T-cell (primary cell): ENCODE measurements around the gene PFKFB3. TPM values are rescaled to one million over a fixed set of nuclear protein-coding genes. Genes with fewer than 3 reads are reported as not detected.
"Not testable (repeated sequence)": the region's sequence is repeated elsewhere in the genome, so short reads cannot be mapped to it uniquely, and the experiment has no call there.

ENCODE experiments used
- ATAC-seq, 4 experiments: fragments of 200-7000 bp in 3 of 4; fragments of 150-1000 bp in 1 of 4; cut with Tn5 transposase; replicated peaks in 1 of 4; 1 replicate in 3 of 4; 2 replicates in 1 of 4; pipeline ENCODE4 v1.10.0; 2021; ENCODE audit warnings: moderate library complexity in 3 of 4, mild to moderate bottlenecking in 2 of 4, moderate number of reproducible peaks in 1 of 4
- CTCF ChIA-PET, 2 donors: fragments of 300-600 bp; sonication (Branson Sonifier 250); formaldehyde crosslinking; loops; one replicate each; lab custom pipeline; 2022; ENCODE audit warnings: antibody characterized with exemption in 2 of 2; lab: Charles Lee
- POLR2A ChIA-PET, 2 donors: fragments of 300-600 bp; sonication (Branson Sonifier 250); formaldehyde crosslinking; loops; one replicate each; lab custom pipeline; 2022; ENCODE audit warnings: antibody characterized with exemption in 2 of 2; lab: Charles Lee
- DNase-seq, 35 experiments: peaks; one replicate each; pipeline versions ENCODE4 v3.0.0 to v3.0.0-alpha.2; 2013 to 2023
- H3K27ac ChIP-seq: one replicate; pipeline ENCODE4 v1.5.1; 2013; ENCODE audit warnings: low read length
- H3K27me3 ChIP-seq, 2 experiments: replicated peaks in 1 of 2; 1 replicate in 1 of 2; 2 replicates in 1 of 2; pipeline versions ENCODE4 v1.6.1 to v1.7.0; 2013; ENCODE audit warnings: low read length in 1 of 2, mixed read lengths in 1 of 2; ENCODE audit not compliant: control insufficient read depth in 2 of 2, insufficient read depth in 2 of 2; ENCODE audit errors: extremely low read depth in 1 of 2
- H3K36me3 ChIP-seq, 2 donors: 1 replicate in 1 of 2; 2 replicates in 1 of 2; pipeline versions ENCODE4 v1.6.1 to v1.7.0; 2013; ENCODE audit warnings: low read length in 1 of 2; ENCODE audit not compliant: control insufficient read depth in 2 of 2, insufficient read depth in 1 of 2; ENCODE audit errors: extremely low read depth in 1 of 2
- H3K4me1 ChIP-seq, 2 experiments: 1 replicate in 1 of 2; 2 replicates in 1 of 2; pipeline versions ENCODE4 v1.6.1 to v1.7.0; 2013; ENCODE audit warnings: low read length in 2 of 2, mixed read lengths in 1 of 2; ENCODE audit not compliant: insufficient read depth in 2 of 2, control insufficient read depth in 1 of 2; ENCODE audit errors: extremely low read depth in 1 of 2
- H3K4me3 ChIP-seq, 2 donors: 1 replicate in 1 of 2; 2 replicates in 1 of 2; pipeline versions ENCODE4 v1.5.1 to v1.7.0; 2013; ENCODE audit warnings: mild to moderate bottlenecking in 2 of 2, low read length in 1 of 2, moderate library complexity in 1 of 2; ENCODE audit not compliant: control insufficient read depth in 1 of 2; ENCODE audit errors: extremely low read depth in 1 of 2
- H3K9me3 ChIP-seq: 2 replicates; pipeline ENCODE4 v1.7.0; 2013
- H3K27ac Mint-ChIP-seq, 2 donors: one replicate each; pipeline ENCODE4 v1.8.0; 2020 to 2021; ENCODE audit warnings: mild to moderate bottlenecking in 2 of 2, mixed read lengths in 2 of 2
- H3K27me3 Mint-ChIP-seq, 2 donors: one replicate each; pipeline ENCODE4 v1.8.0; 2021 to 2022; ENCODE audit warnings: mixed read lengths in 2 of 2
- H3K36me3 Mint-ChIP-seq: one replicate; pipeline ENCODE4 v1.8.0; 2021; ENCODE audit warnings: mixed read lengths
- H3K4me1 Mint-ChIP-seq, 3 donors: one replicate each; pipeline ENCODE4 v1.8.0; 2020 to 2022; ENCODE audit warnings: mixed read lengths in 3 of 3, mild to moderate bottlenecking in 1 of 3
- H3K4me3 Mint-ChIP-seq, 3 donors: one replicate each; pipeline ENCODE4 v1.8.0; 2020 to 2022; ENCODE audit warnings: mild to moderate bottlenecking in 3 of 3, mixed read lengths in 3 of 3, moderate library complexity in 3 of 3
- H3K9me3 Mint-ChIP-seq, 3 donors: one replicate each; pipeline ENCODE4 v1.8.0; 2020 to 2022; ENCODE audit warnings: mixed read lengths in 3 of 3
- WGBS: methylation state at CpG from one replicate; pipeline ENCODE4 v1.1.5; 2013; ENCODE audit warnings: missing lambda C conversion rate; ENCODE audit not compliant: insufficient coverage; 5-methylcytosine and 5-hydroxymethylcytosine counted together
- total RNA-seq, 35 experiments: library from RNA in 6 of 35; stranded (reverse) in 6 of 35; fragments of 120-200 nt in 1 of 35; gene quantifications; one replicate each; pipeline versions ENCODE4 v1.2.1 to v1.2.4 and lab custom pipeline; 2013 to 2026

Gene PFKFB3
- total RNA-seq, 5 donors from 2014 or later (not counting 1 experiment from before 2014, with no cell fraction given): 48.7 to 99.2 (median 93.9) TPM

GRCh38 chr10:6190033-6190432, 12.7 kb upstream of the PFKFB3 start:
- not testable (repeated sequence) for ATAC-seq, H3K27me3 ChIP-seq, H3K36me3 Mint-ChIP-seq, DNase-seq, H3K4me3 ChIP-seq, H3K9me3 Mint-ChIP-seq, H3K4me3 Mint-ChIP-seq, H3K4me1 ChIP-seq, H3K27me3 Mint-ChIP-seq, H3K9me3 ChIP-seq, H3K36me3 ChIP-seq, H3K27ac ChIP-seq
- 78% methylated on average over 4 of the region's 9 CpGs for WGBS
- ChIA-PET CTCF (interaction anchor here in 1 of 2 donors (0.6 kb wide), 1 partner anchor 488 kb away, joined by 3 read pairs; no protein-coding TSS in a partner anchor), POLR2A (interaction anchor here (0.6 kb wide), 2 partner anchors 30 to 761 kb away, joined by 3 to 4 read pairs; no protein-coding TSS in a partner anchor)
- Mint-ChIP-seq H3K4me1 (peaks cover 21 to 51% (median 27%) of the 10 kb centered on the region in 3 donors), H3K27ac (peak overlapping the region in 1 of 2 donors; percentile 1)

DNA sequence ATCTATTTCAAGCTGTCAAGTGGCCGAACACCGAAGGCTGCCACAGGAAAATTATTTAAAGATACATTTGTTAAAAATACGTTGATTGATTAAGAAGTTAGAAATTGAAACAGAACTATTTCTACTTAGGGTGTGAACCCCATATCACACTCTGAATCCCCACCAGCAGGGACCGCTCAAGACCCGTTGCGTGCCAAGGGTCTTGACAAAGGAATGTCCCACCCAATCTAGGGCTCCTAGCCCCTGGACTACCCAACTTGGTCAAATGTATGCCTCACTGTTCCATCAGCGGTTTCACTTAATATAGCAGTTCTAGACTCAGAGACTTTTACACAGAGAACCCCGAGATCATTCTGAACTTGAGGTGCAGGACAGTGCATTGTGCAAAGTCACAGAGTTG, 11.6 kb upstream of the PFKFB3 start:
- Mint-ChIP-seq H3K27me3 (no peaks in the 10 kb centered on the region), H3K9me3 (no peaks in the 10 kb centered on the region), H3K36me3 (peaks cover 7% of the 10 kb centered on the region), H3K27ac (no peak overlapping the region), H3K4me3 (no peak overlapping the region), H3K4me1 (peaks cover 29 to 44% (median 32%) of the 10 kb centered on the region in 3 donors)
- 50% methylated on average over 2 of the region's 8 CpGs for WGBS
- ATAC-seq (no peak), DNase-seq (no peak)
- H3K4me1 ChIP-seq: peaks cover 2% of the 10 kb centered on the region in 2 experiments
- no peaks in the 10 kb centered on the region for H3K9me3 ChIP-seq
- H3K27ac ChIP-seq: no peak overlapping the region
- H3K4me3 ChIP-seq: no peak overlapping the region
- H3K36me3 ChIP-seq: no peaks in the 10 kb centered on the region
- CTCF ChIA-PET: interaction anchor here in 1 of 2 donors (0.8 kb wide), 1 partner anchor 212 kb away, joined by 3 read pairs; no protein-coding TSS in a partner anchor
- no peaks in the 10 kb centered on the region for H3K27me3 ChIP-seq
- POLR2A ChIA-PET: no interaction called here

GRCh38 chr10:6191569-6191968, 11.2 kb upstream of the PFKFB3 start:
- H3K9me3 Mint-ChIP-seq: no peaks in the 10 kb centered on the region

DNA sequence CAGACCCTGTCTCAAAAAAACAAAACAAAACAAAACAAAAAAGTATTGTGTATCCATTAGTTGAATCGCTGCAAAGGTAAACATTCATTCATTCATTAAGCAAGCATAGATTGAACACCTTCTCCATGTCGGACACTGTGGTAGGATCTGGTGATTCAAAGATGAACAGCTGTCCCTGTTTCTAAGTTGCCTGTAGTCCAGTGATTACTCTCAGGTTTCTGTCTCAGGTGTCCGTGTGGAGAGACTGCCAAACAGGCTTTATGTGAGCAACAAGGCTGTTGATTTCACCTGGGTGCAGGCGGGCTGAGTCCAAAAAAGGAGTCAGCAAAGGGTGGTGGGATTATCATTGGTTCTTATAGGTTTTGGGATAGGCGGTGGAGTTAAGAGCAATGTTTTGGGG, 9.4 kb upstream of the PFKFB3 start:
- not testable (repeated sequence) for H3K4me3 Mint-ChIP-seq, H3K27ac Mint-ChIP-seq, H3K9me3 ChIP-seq

More at GRCh38 chr10:6191569-6191968, 11.2 kb upstream of the PFKFB3 start:
- 94% methylated on average over 13 of the region's 19 CpGs for WGBS
- no peaks in the 10 kb centered on the region for H3K27me3 Mint-ChIP-seq
- ChIA-PET CTCF (interaction anchor here (0.6 to 1.1 kb wide), 2 partner anchors 111 to 215 kb away, joined by 3 read pairs; no protein-coding TSS in a partner anchor), POLR2A (no interaction called here)
- no peak overlapping the region for H3K27ac Mint-ChIP-seq
- no peak overlapping the region for H3K4me3 ChIP-seq
- H3K36me3 ChIP-seq: no peaks in the 10 kb centered on the region
- ATAC-seq (no peak), DNase-seq (no peak)
- H3K4me1 Mint-ChIP-seq: peaks cover 27 to 40% (median 34%) of the 10 kb centered on the region in 3 donors
- H3K4me1 ChIP-seq: peaks cover 2 to 4% of the 10 kb centered on the region in 2 experiments
- no peaks in the 10 kb centered on the region for H3K9me3 ChIP-seq
- no peak overlapping the region for H3K4me3 Mint-ChIP-seq
- H3K36me3 Mint-ChIP-seq: peaks cover 7% of the 10 kb centered on the region
- no peak overlapping the region for H3K27ac ChIP-seq
- no peaks in the 10 kb centered on the region for H3K27me3 ChIP-seq

GRCh38 chr10:6194311-6194710, 8.4 kb upstream of the PFKFB3 start:
- ATAC-seq (no peak), DNase-seq (no peak)
- H3K4me3 Mint-ChIP-seq: no peak overlapping the region
- no peak overlapping the region for H3K27ac Mint-ChIP-seq
- H3K36me3 ChIP-seq: no peaks in the 10 kb centered on the region
- CTCF ChIA-PET: interaction anchor here in 1 of 2 donors (0.7 to 1.3 kb wide), 2 partner anchors 8 to 21 kb away, joined by 3 to 8 read pairs; partner anchors contain the start of gene PFKFB3
- H3K4me1 ChIP-seq: peaks cover 2 to 8% of the 10 kb centered on the region in 2 experiments
- POLR2A ChIA-PET: no interaction called here
- H3K9me3 Mint-ChIP-seq: no peaks in the 10 kb centered on the region
- H3K4me1 Mint-ChIP-seq: peaks cover 13 to 29% (median 26%) of the 10 kb centered on the region in 3 donors
- no peaks in the 10 kb centered on the region for H3K27me3 Mint-ChIP-seq
- no peak overlapping the region for H3K27ac ChIP-seq
- H3K36me3 Mint-ChIP-seq: peaks cover 7% of the 10 kb centered on the region
- WGBS: 100% methylated on average over 4 of the region's 6 CpGs
- no peaks in the 10 kb centered on the region for H3K9me3 ChIP-seq
- no peak overlapping the region for H3K4me3 ChIP-seq
- no peaks in the 10 kb centered on the region for H3K27me3 ChIP-seq

More for the DNA sequence above, 9.4 kb upstream of the PFKFB3 start:
- H3K27me3 ChIP-seq, H3K4me1 ChIP-seq, CTCF ChIA-PET, H3K27ac ChIP-seq, H3K9me3 Mint-ChIP-seq, H3K36me3 ChIP-seq, DNase-seq, H3K4me3 ChIP-seq, H3K27me3 Mint-ChIP-seq, ATAC-seq, H3K36me3 Mint-ChIP-seq, POLR2A ChIA-PET: not testable (repeated sequence)
- 94% methylated on average over 2 of the region's 5 CpGs for WGBS
- peaks cover 17 to 30% (median 24%) of the 10 kb centered on the region in 3 donors for H3K4me1 Mint-ChIP-seq

- 83% methylated on average over 3 of the region's 6 CpGs for WGBS
- Mint-ChIP-seq H3K4me1 (peaks cover 18 to 30% (median 28%) of the 10 kb centered on the region in 3 donors), H3K9me3 (no peaks in the 10 kb centered on the region), H3K4me3 (no peak overlapping the region), H3K27ac (no peak overlapping the region), H3K36me3 (peaks cover 4% of the 10 kb centered on the region), H3K27me3 (no peaks in the 10 kb centered on the region)
- Histone ChIP-seq H3K4me1 (peaks cover 2 to 11% of the 10 kb centered on the region in 2 experiments), H3K4me3 (no peak overlapping the region), H3K36me3 (no peaks in the 10 kb centered on the region), H3K9me3 (no peaks in the 10 kb centered on the region), H3K27ac (no peak overlapping the region), H3K27me3 (no peaks in the 10 kb centered on the region)
- DNase-seq (no peak), ATAC-seq (no peak)
- POLR2A ChIA-PET: no interaction called here
- CTCF ChIA-PET: interaction anchor here in 1 of 2 donors (1.3 kb wide), 1 partner anchor 22 kb away, joined by 8 read pairs; no protein-coding TSS in a partner anchor
These were observed 7.4 kb upstream of the PFKFB3 start for GRCh38 chr10:6195376-6195775.
